ENCODE data around the gene FOXD4. TPM values are rescaled to one million over a fixed set of nuclear protein-coding genes. Genes with fewer than 3 reads are reported as not detected.
"Not testable (repeated sequence)": the region's sequence is repeated elsewhere in the genome, so short reads cannot be mapped to it uniquely, and the experiment has no call there.

Gene FOXD4
- total RNA-seq, 1 donor from 2014 or later: not detected

DNA sequence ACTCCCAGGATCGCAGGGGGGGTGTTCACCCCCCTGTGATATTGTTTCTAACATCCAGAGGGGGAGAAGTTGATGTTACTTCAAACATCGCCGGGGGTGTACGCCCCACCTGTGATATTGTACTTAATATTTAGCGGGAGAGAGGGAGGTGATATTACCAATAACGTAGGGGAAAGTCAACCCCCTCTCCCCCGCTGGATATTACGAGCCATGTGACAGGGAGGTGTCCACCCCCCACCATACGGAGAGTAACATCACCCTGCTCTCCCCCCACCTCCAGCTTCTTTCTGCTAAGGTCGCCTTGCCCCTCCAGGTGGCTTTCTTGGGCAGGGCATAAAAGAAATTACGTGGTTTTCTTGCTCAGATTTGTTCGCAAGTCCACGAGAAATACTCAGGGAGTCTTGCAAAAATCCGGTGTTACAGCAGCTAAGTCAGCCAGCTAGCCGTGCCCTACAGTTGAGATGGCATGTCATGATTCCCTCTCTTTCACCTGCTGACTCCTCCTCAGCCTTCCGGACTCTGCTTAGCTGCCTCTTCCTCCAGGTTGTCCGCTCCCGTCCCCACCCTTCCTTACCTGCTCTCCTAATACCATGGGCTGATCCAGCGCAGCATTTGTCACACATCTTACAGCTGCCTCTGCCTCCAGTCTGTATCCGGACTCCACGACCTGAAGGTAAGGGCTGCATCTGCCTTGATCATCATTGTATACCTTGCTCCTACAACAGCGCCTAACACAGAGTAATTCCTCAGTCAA, 9.3 kb downstream of the FOXD4 start:
- intact Hi-C loops (cut with DNase I); H3K4me1 ChIP-seq; H3K27me3 ChIP-seq; H3K4me3 ChIP-seq; H3K36me3 ChIP-seq; H3K9me3 ChIP-seq; DNase-seq (ENCODE audit: low spot score in 2 of 2); H3K27ac ChIP-seq: not testable (repeated sequence)

DNA sequence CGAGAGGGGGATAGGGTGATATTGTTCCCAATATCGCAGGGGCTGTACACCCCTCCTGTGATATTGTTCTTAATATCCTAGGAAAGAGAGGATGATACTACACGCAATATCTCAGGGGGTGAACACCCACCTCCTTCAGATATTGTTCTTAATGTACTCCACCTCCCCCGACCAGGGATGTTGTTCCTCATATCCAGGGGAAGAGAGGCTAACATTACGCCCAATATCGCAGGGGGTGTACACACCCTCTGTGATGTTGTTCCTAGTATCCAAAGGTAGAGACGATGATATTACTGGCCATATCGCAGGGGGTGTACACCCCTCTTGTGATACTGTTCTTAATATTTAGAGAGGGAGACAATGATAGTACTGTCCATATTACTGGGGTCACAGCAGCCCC, 12.2 kb downstream of the FOXD4 start:
- DNase-seq (ENCODE audit: low spot score in 2 of 2); H3K27me3 ChIP-seq; intact Hi-C loops (cut with DNase I); H3K4me3 ChIP-seq; H3K4me1 ChIP-seq; H3K36me3 ChIP-seq; H3K9me3 ChIP-seq; H3K27ac ChIP-seq: not testable (repeated sequence)

GRCh38 chr9:100430-100829, 17.8 kb downstream of the FOXD4 start:
- H3K4me3 ChIP-seq; H3K27ac ChIP-seq; H3K9me3 ChIP-seq; H3K36me3 ChIP-seq; DNase-seq (ENCODE audit: low spot score in 2 of 2); H3K27me3 ChIP-seq; intact Hi-C loops (cut with DNase I); H3K4me1 ChIP-seq: not testable (repeated sequence)

DNA sequence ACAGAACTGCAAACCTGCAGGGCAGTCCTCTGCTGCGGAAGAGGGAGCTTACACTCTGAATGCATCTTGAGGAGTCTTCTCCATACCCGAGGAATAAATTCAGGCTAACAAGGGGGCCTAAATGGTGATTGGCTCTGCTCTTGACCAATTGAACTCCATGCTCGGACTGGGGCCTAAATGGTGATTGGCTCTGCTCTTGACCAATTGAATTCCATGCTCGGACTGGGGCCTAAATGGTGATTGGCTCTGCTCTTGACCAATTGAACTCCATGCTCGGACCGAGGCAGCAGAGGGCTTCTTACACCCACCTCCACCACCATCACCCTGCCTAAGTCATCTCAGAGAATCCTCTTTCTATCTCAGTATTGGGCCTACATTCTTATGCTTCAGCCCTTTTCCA, 18.4 kb downstream of the FOXD4 start:
- H3K36me3 ChIP-seq; H3K4me3 ChIP-seq; intact Hi-C loops (cut with DNase I); H3K4me1 ChIP-seq; H3K27me3 ChIP-seq; DNase-seq (ENCODE audit: low spot score in 2 of 2); H3K9me3 ChIP-seq; H3K27ac ChIP-seq: not testable (repeated sequence)

- H3K4me3 ChIP-seq; H3K36me3 ChIP-seq; H3K4me1 ChIP-seq; intact Hi-C loops (cut with DNase I); H3K9me3 ChIP-seq; H3K27me3 ChIP-seq; H3K27ac ChIP-seq; DNase-seq (ENCODE audit: low spot score in 2 of 2): not testable (repeated sequence)
These were observed 19.4 kb downstream of the FOXD4 start for GRCh38 chr9:98775-99174.

DNA sequence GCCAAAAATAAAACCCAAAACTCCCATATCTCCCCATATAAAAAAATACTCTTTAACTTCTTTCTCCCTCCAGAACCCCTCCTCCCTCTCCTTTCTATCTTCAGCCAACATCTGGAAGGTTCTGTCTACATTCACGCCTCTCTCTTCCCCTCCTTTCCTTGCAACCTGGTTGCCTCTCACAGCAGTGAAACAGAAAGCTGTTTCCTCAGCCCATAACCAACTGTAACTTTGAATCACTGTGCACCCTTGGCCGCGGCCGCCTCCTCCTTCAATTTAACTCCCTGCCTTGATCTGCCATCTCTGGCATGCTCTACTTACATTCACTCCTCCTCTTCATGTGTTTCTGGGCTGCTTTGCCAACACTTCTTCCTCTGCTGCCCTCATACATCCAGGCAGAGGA, 23.2 kb downstream of the FOXD4 start:
- H3K27ac ChIP-seq; H3K9me3 ChIP-seq; DNase-seq (ENCODE audit: low spot score in 2 of 2); H3K36me3 ChIP-seq; intact Hi-C loops (cut with DNase I); H3K4me3 ChIP-seq; H3K4me1 ChIP-seq; H3K27me3 ChIP-seq: not testable (repeated sequence)

- intact Hi-C loops (cut with DNase I); H3K4me3 ChIP-seq; H3K4me1 ChIP-seq; H3K27me3 ChIP-seq; H3K9me3 ChIP-seq; DNase-seq (ENCODE audit: low spot score in 2 of 2); H3K27ac ChIP-seq; H3K36me3 ChIP-seq: not testable (repeated sequence)
These were observed 23.9 kb downstream of the FOXD4 start for GRCh38 chr9:94323-94722.

DNA sequence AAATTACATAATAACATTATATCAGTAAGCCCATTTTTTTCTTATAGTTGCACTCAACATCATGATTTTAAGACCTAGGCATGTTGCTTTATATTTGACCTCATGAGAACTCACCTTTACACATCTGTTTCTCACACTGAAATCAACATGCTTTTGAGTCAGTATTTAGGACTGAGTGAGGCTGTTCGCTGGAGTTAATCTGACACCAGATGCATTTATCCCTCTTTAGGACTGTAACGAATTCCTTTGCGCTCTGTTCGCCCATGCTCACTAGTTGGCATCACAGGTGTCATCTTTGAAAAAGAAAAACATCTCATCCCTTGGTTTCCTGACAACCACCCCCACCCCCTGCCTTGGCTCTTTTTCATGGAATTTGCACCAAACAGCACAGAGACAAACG, 24.3 kb downstream of the FOXD4 start:
- DNase-seq (ENCODE audit: low spot score in 2 of 2); H3K4me1 ChIP-seq; H3K9me3 ChIP-seq; H3K27me3 ChIP-seq; intact Hi-C loops (cut with DNase I); H3K4me3 ChIP-seq; H3K27ac ChIP-seq; H3K36me3 ChIP-seq: not testable (repeated sequence)

DNA sequence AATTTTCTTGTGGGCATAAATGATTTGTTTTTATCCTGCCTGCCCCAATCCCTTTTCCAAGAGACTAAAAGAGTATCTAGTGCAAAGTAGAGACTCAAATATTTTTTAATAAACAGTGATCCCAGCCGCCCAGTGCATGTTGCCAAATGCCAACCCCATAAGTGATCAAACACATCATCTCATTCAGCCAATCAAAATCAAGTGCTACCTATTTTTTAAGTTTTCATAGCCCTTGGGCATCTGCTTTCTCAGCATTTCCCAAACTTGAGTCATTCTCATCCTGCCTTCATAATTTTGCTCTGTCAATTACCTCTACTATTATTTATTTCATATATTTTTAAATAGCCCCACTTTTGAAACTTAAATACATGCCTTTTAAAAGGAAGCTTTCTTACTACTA, 27.4 kb downstream of the FOXD4 start:
- H3K36me3 ChIP-seq; intact Hi-C loops (cut with DNase I); DNase-seq (ENCODE audit: low spot score in 2 of 2); H3K4me3 ChIP-seq; H3K27me3 ChIP-seq; H3K4me1 ChIP-seq; H3K9me3 ChIP-seq; H3K27ac ChIP-seq: not testable (repeated sequence)

GRCh38 chr9:88396-89037, 29.7 kb downstream of the FOXD4 start:
- DNase-seq (ENCODE audit: low spot score in 2 of 2); H3K27ac ChIP-seq; H3K4me1 ChIP-seq; H3K27me3 ChIP-seq; H3K4me3 ChIP-seq; H3K36me3 ChIP-seq; H3K9me3 ChIP-seq; intact Hi-C loops (cut with DNase I): not testable (repeated sequence)

- H3K4me3 ChIP-seq; intact Hi-C loops (cut with DNase I); H3K27me3 ChIP-seq; H3K9me3 ChIP-seq; H3K4me1 ChIP-seq; H3K27ac ChIP-seq; DNase-seq (ENCODE audit: low spot score in 2 of 2); H3K36me3 ChIP-seq: not testable (repeated sequence)
These were observed 30.4 kb downstream of the FOXD4 start for GRCh38 chr9:87860-88259.

DNA sequence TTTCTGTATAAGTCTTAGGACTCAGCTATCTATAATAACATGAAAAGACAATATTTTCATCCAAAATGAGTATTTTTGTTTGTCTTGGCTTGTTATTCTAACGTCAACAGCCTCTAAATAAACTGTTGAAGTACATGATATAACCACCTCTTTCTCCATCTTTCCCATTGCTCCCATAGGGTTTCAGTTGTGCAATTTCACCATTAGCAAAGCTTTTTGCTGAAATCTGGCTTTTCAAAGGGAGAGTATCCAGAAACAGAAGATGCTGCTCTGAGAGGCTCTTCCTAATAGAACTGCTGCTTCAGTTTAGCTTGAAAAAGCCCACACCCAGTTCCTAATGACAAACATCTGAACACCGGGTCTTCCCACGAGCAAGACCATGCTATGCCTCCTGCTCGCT, 31.1 kb downstream of the FOXD4 start:
- H3K4me3 ChIP-seq; H3K27ac ChIP-seq; H3K4me1 ChIP-seq; H3K27me3 ChIP-seq; intact Hi-C loops (cut with DNase I); H3K36me3 ChIP-seq; DNase-seq (ENCODE audit: low spot score in 2 of 2); H3K9me3 ChIP-seq: not testable (repeated sequence)

DNA sequence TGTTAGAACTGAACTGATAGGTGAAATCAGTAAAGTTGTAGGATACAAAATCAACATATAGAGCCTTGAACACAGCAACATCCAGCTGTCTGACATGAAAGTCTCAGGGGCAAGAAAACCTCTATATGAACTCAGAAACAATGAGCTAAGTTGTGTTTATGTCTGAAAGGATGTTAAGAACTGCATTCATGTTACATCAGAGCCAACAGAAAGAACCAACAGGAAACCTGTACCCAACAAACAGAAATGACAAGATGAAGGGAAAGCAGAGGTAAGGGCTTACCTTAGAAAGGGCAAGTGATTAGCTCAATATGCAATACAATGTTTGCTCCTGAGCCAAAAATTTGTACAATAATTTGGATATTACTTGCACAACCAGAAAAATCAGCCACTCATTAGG, 31.5 kb downstream of the FOXD4 start:
- H3K9me3 ChIP-seq; H3K27me3 ChIP-seq; DNase-seq (ENCODE audit: low spot score in 2 of 2); H3K36me3 ChIP-seq; H3K4me1 ChIP-seq; intact Hi-C loops (cut with DNase I); H3K4me3 ChIP-seq; H3K27ac ChIP-seq: not testable (repeated sequence)

DNA sequence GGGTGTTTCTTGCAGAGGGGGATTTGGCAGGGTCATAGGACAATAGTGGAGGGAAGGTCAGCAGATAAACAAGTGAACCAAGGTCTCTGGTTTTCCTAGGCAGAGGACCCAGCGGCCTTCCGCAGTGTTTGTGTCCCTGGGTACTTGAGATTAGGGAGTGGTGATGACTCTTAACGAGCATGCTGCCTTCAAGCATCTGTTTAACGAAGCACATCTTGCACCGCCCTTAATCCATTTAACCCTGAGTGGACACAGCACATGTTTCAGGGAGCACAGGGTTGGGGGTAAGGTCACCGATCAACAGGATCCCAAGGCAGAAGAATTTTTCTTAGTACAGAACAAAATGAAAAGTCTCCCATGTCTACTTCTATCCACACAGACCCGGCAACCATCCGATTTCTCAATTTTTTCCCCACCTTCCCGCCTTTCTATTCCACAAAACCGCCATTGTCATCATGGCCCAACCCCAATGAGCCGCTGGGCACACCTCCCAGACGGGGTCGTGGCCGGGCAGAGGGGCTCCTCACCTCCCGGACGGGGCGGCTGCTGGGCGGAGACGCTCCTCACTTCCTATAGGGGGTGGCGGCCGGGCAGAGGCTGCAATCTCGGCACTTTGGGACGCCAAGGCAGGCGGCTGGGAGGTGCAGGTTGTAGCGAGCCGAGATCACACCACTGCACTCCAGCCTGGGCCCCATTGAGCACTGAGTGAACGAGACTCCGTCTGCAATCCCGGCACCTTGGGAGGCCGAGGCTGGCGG, 35.1 kb downstream of the FOXD4 start:
- H3K4me3 ChIP-seq; H3K36me3 ChIP-seq; DNase-seq (ENCODE audit: low spot score in 2 of 2); H3K27ac ChIP-seq; intact Hi-C loops (cut with DNase I); H3K9me3 ChIP-seq; H3K4me1 ChIP-seq; H3K27me3 ChIP-seq: not testable (repeated sequence)

All from ascending aorta (tissue), 2 donors.